H1 (cell line): ENCODE results near the gene EVC2. TPM values are rescaled to one million over a fixed set of nuclear protein-coding genes. Genes with fewer than 3 reads are reported as not detected.

ENCODE experiments used
- CTCF ChIA-PET: fragments of 300-600 bp; sonication (Branson Sonifier 250); formaldehyde crosslinking; loops from one replicate; lab custom pipeline; 2021; ENCODE audit not compliant: partially characterized antibody; lab: Charles Lee
- POLR2A ChIA-PET: fragments of 300-600 bp; sonication (Branson Sonifier 250); formaldehyde crosslinking; loops from one replicate; lab custom pipeline; 2021; ENCODE audit warnings: inconsistent platforms; ENCODE audit not compliant: partially characterized antibody; lab: Charles Lee
- DNase-seq, 2 experiments: peaks; one replicate each; pipeline versions ENCODE4 v3.0.0 to v3.0.0-alpha.2; 2010 to 2022; ENCODE audit warnings: low spot score in 2 of 2, low read depth in 1 of 2, mixed read lengths in 1 of 2
- FAIRE-seq: peaks from 2 replicates; lab custom pipeline; 2011; peaks lifted over from hg19 to GRCh38; lab: Jason Lieb, UNC
- H2AFZ ChIP-seq: 2 replicates; pipeline ENCODE4 v1.8.1; 2012; ENCODE audit warnings: low read length, inconsistent platforms
- H2AK5ac ChIP-seq: 2 replicates; pipeline ENCODE4 v1.6.1; 2013; ENCODE audit warnings: low read depth, low read length
- H2BK120ac ChIP-seq: replicated peaks from 2 replicates; pipeline ENCODE3; 2013; ENCODE audit warnings: low read depth, low read length, inconsistent platforms
- H2BK12ac ChIP-seq: 2 replicates; pipeline ENCODE4 v1.6.1; 2013; ENCODE audit warnings: low read depth, low read length
- H2BK15ac ChIP-seq: 2 replicates; pipeline ENCODE4 v1.6.1; 2013; ENCODE audit warnings: low read length
- H2BK20ac ChIP-seq: 2 replicates; pipeline ENCODE4 v1.6.1; 2013; ENCODE audit warnings: low read length
- H2BK5ac ChIP-seq: 2 replicates; pipeline ENCODE4 v1.6.1; 2013; ENCODE audit warnings: low read depth, low read length
- H3K14ac ChIP-seq: 2 replicates; pipeline ENCODE4 v1.6.1; 2013; ENCODE audit warnings: inconsistent platforms; ENCODE audit not compliant: insufficient read length
- H3K18ac ChIP-seq: 2 replicates; pipeline ENCODE4 v1.6.1; 2013; ENCODE audit warnings: low read length; ENCODE audit errors: extremely low read depth
- H3K23ac ChIP-seq: 2 replicates; pipeline ENCODE4 v1.6.1; 2013; ENCODE audit warnings: inconsistent platforms; ENCODE audit not compliant: insufficient read length
- H3K23me2 ChIP-seq: 2 replicates; pipeline ENCODE4 v1.6.1; 2013; ENCODE audit warnings: low read depth, low read length
- H3K27ac ChIP-seq: 2 replicates; pipeline ENCODE4 v1.6.1; 2011; ENCODE audit warnings: low read depth, low read length, inconsistent platforms
- H3K27me3 ChIP-seq, 4 experiments: replicated peaks in 1 of 4; 1 replicate in 1 of 4; 2 replicates in 3 of 4; pipeline versions ENCODE4 v1.6.1 to v1.8.1; 2011 to 2013; ENCODE audit warnings: low read length in 3 of 4, mild to moderate bottlenecking in 3 of 4, inconsistent platforms in 2 of 4, mixed read lengths in 2 of 4, moderate library complexity in 1 of 4; ENCODE audit not compliant: control insufficient read depth in 3 of 4, insufficient read depth in 3 of 4; ENCODE audit errors: extremely low read depth in 1 of 4
- H3K36me3 ChIP-seq, 4 experiments: 2 replicates each; pipeline versions ENCODE4 v1.6.1 to v1.8.1; 2011 to 2013; ENCODE audit warnings: mild to moderate bottlenecking in 4 of 4, low read length in 3 of 4, moderate library complexity in 2 of 4, control low read depth in 1 of 4, inconsistent platforms in 1 of 4; ENCODE audit not compliant: insufficient read depth in 4 of 4, control insufficient read depth in 2 of 4
- H3K4ac ChIP-seq: replicated peaks from 2 replicates; pipeline ENCODE3; 2013; ENCODE audit warnings: low read length, low read depth, mixed read lengths, inconsistent platforms; ENCODE audit not compliant: insufficient read length
- H3K4me1 ChIP-seq, 4 experiments: replicated peaks in 1 of 4; 1 replicate in 1 of 4; 2 replicates in 3 of 4; pipeline versions ENCODE4 v1.6.1 to v1.8.1; 2011 to 2013; ENCODE audit warnings: low read length in 3 of 4, inconsistent platforms in 2 of 4, mixed read lengths in 1 of 4; ENCODE audit not compliant: insufficient read depth in 4 of 4, control insufficient read depth in 3 of 4
- H3K4me2 ChIP-seq, 2 experiments: 2 replicates each; pipeline versions ENCODE4 v1.6.1 to v1.8.1; 2011 to 2013; ENCODE audit warnings: low read depth in 2 of 2, low read length in 2 of 2, control low read depth in 1 of 2, inconsistent platforms in 1 of 2, mild to moderate bottlenecking in 1 of 2; ENCODE audit not compliant: insufficient read depth in 1 of 2
- H3K4me3 ChIP-seq, 4 experiments: fragments of 200-600, 300-600 bp in 1 of 4; sonication (generic), shearing (Covaris generic), sonication (Bioruptor Twin) in 1 of 4; 2 replicates each; pipeline versions ENCODE4 v1.5.1 to v1.8.1; 2011 to 2016; ENCODE audit warnings: low read length in 4 of 4, low read depth in 3 of 4, control low read depth in 2 of 4, inconsistent platforms in 2 of 4, mild to moderate bottlenecking in 2 of 4, mixed read lengths in 1 of 4, moderate library complexity in 1 of 4; ENCODE audit not compliant: insufficient read depth in 2 of 4; ENCODE audit errors: extremely low read depth in 1 of 4
- H3K56ac ChIP-seq: replicated peaks from 2 replicates; pipeline ENCODE3; 2013; ENCODE audit warnings: low read depth, mild to moderate bottlenecking, mixed read lengths, low read length, inconsistent platforms; ENCODE audit not compliant: insufficient read length
- H3K79me1 ChIP-seq: 2 replicates; pipeline ENCODE4 v1.6.1; 2013; ENCODE audit warnings: low read depth, low read length, control low read depth
- H3K79me2 ChIP-seq, 2 experiments: 2 replicates each; pipeline versions ENCODE4 v1.6.1 to v1.8.1; 2012 to 2013; ENCODE audit warnings: low read length in 2 of 2, mild to moderate bottlenecking in 2 of 2, inconsistent platforms in 1 of 2; ENCODE audit not compliant: insufficient read depth in 2 of 2, control insufficient read depth in 1 of 2
- H3K9ac ChIP-seq, 4 experiments: replicated peaks in 1 of 4; 1 replicate in 1 of 4; 2 replicates in 3 of 4; pipeline versions ENCODE4 v1.6.1 to v1.8.1; 2011 to 2013; ENCODE audit warnings: low read depth in 3 of 4, low read length in 3 of 4, control low read depth in 2 of 4, mild to moderate bottlenecking in 2 of 4, moderate library complexity in 2 of 4, inconsistent platforms in 1 of 4; ENCODE audit errors: extremely low read depth in 1 of 4
- H3K9me3 ChIP-seq, 2 experiments: 2 replicates each; pipeline versions ENCODE4 v1.6.1 to v1.8.1; 2012 to 2013; ENCODE audit warnings: mild to moderate bottlenecking in 2 of 2, moderate library complexity in 2 of 2, control low read depth in 1 of 2, inconsistent platforms in 1 of 2, low read depth in 1 of 2, low read length in 1 of 2, mixed read lengths in 1 of 2; ENCODE audit not compliant: insufficient read depth in 2 of 2
- H4K20me1 ChIP-seq, 2 experiments: replicated peaks in 1 of 2; 2 replicates each; pipeline versions ENCODE3 to v1.8.1; 2011 to 2013; ENCODE audit warnings: inconsistent platforms in 2 of 2, low read length in 2 of 2, mild to moderate bottlenecking in 1 of 2; ENCODE audit not compliant: insufficient read depth in 2 of 2, control insufficient read depth in 1 of 2
- H4K5ac ChIP-seq: 2 replicates; pipeline ENCODE4 v1.6.1; 2013; ENCODE audit warnings: low read length, low read depth, mixed read lengths, inconsistent platforms; ENCODE audit not compliant: insufficient read length
- H4K8ac ChIP-seq: 2 replicates; pipeline ENCODE4 v1.8.0; 2013; ENCODE audit warnings: mild to moderate bottlenecking, moderate library complexity, low read length, inconsistent platforms; ENCODE audit not compliant: insufficient read depth; ENCODE audit errors: extremely low read depth
- H4K91ac ChIP-seq: replicated peaks from 2 replicates; pipeline ENCODE3; 2013; ENCODE audit warnings: low read length, mixed read lengths, inconsistent platforms; ENCODE audit not compliant: insufficient read length
- CEBPB ChIP-seq: IDR thresholded peaks from 2 replicates; pipeline ENCODE4 v1.6.1; 2012; ENCODE audit warnings: low read depth, low read length
- CHD1 ChIP-seq: IDR thresholded peaks from 2 replicates; pipeline ENCODE4 v1.6.1; 2012; ENCODE audit warnings: low read depth, low read length, improper control_type of control experiment
- EP300 ChIP-seq, 2 experiments: IDR thresholded peaks; 1 replicate in 1 of 2; 2 replicates in 1 of 2; pipeline ENCODE4 v1.6.1; 2011 to 2012; ENCODE audit warnings: low read depth in 2 of 2, low read length in 2 of 2, mild to moderate bottlenecking in 2 of 2, borderline replicate concordance in 1 of 2, inconsistent platforms in 1 of 2, moderate library complexity in 1 of 2
- HDAC6 ChIP-seq: IDR thresholded peaks from one replicate; pipeline ENCODE4 v1.7.1; 2012; ENCODE audit warnings: low read depth, mild to moderate bottlenecking, inconsistent platforms, low read length, moderate library complexity
- JUN ChIP-seq: IDR thresholded peaks from 2 replicates; pipeline ENCODE4 v1.6.1; 2011; ENCODE audit warnings: low read depth, mild to moderate bottlenecking, improper control_type of control experiment, low read length
- KDM5A ChIP-seq: fragments of 200-600 bp; IDR thresholded peaks from 2 replicates; pipeline ENCODE4 v1.7.1; 2012; ENCODE audit warnings: mild to moderate bottlenecking, low read length, inconsistent platforms, mixed read lengths
- SIN3A ChIP-seq, 2 experiments: IDR thresholded peaks in 1 of 2; conservative IDR thresholded peaks in 1 of 2; 2 replicates each; pipeline ENCODE4 v1.6.1; 2011 to 2012; ENCODE audit warnings: low read length in 2 of 2, improper control_type of control experiment in 1 of 2, low read depth in 1 of 2, mild to moderate bottlenecking in 1 of 2
- TAF1 ChIP-seq: IDR thresholded peaks from 2 replicates; pipeline ENCODE4 v1.6.1; 2011; ENCODE audit warnings: mild to moderate bottlenecking, low read depth, low read length
- WGBS, 2 experiments: shearing (Covaris generic) in 1 of 2; methylation state at CpG; one replicate each; pipeline versions ENCODE4 v1.1.6 to v1.1.7; 2013 to 2015; ENCODE audit warnings: low lambda C conversion rate in 2 of 2, mixed read lengths in 2 of 2, inconsistent platforms in 1 of 2, low coverage in 1 of 2, missing lambda C conversion rate in 1 of 2; ENCODE audit not compliant: insufficient replicate concordance in 2 of 2, insufficient coverage in 1 of 2, insufficient read length in 1 of 2; ENCODE audit errors: extremely low coverage in 1 of 2, missing lambda C conversion rate in 1 of 2; 5-methylcytosine and 5-hydroxymethylcytosine counted together
- polyA plus RNA-seq, 7 experiments: library from polyadenylated mRNA; depleted of rRNA in 3 of 7; stranded (reverse) in 5 of 7; unstranded in 2 of 7; fragments of >200 nt in 5 of 7; fragments of 200-250 nt in 2 of 7; gene quantifications; 1 replicate in 5 of 7; 2 replicates in 1 of 7; 4 replicates in 1 of 7; pipeline versions ENCODE4 v1.2.1 to v1.2.3, GENCODE V29; 2011 to 2013; ENCODE audit warnings: missing spikeins in 2 of 7, mixed read lengths in 2 of 7
- total RNA-seq: library from RNA; stranded (reverse); fragmentation: NEBNext Ultra II Directional; extraction: Animal tissue kit (Norgen Biotek cat#: 25700); gene quantifications from 2 replicates; pipeline ENCODE4 v1.2.1, GENCODE V29; 2021

The EVC2 gene
- total and polyA plus RNA-seq, 2 of the 8 experiments (the other 6 are each of a cell fraction or from before 2014, with no cell fraction given) = 0.73 to 5.9 TPM

DNA sequence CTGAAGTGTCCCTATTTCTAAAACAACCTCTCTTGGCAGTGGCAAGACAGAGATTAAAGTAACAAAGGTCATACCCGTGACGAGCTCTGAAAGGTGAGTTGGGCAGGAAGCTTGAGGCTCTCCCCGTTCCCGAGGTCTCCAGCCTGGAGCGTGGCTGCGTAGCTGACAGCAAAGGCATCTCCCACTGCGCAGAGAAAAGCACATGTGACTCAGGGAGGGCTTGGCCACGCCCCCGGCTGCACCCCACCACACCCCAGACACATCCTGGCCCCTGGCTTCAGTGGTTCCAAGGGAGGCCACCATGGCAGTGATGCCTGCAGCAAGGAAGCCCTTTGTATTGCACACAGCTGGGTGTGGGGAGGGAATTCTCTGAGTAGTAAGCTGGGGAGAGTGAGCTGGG is 23.1 kb downstream of the EVC2 start:
- Histone ChIP-seq H3K27ac (no peak overlapping the region), H2AK5ac (no peak overlapping the region), H4K5ac (no peak overlapping the region), H3K4me3 (no peak overlapping the region), H3K56ac (no peak overlapping the region), H3K23me2 (no peaks in the 10 kb centered on the region), H3K4ac (no peak overlapping the region), H2BK12ac (no peak overlapping the region), H3K23ac (no peak overlapping the region), H2BK20ac (no peak overlapping the region), H4K91ac (no peak overlapping the region), H3K4me1 (no peaks in the 10 kb centered on the region; a peak in 1 of 7 replicates), H4K8ac (no peak overlapping the region), H3K18ac (no peak overlapping the region)
- WGBS, 2 experiments = 85% methylated on average over 9 of the region's 9 CpGs; no CpG with 5 or more reads in 1 of the 2 experiments
- CTCF ChIA-PET = no interaction called here
- no peak for TF ChIP-seq KDM5A
- TF ChIP-seq SIN3A (conservative IDR thresholded peaks at IDR 0.05 in 1 of 2, IDR thresholded peaks at IDR 0.05 in 1 of 2; ENCODE audit: low read depth in 1 of 2, low read length in 2 of 2) = no peak
- TF ChIP-seq EP300 (IDR thresholded peaks at IDR 0.05; ENCODE audit: borderline replicate concordance in 1 of 2, low read depth in 2 of 2, low read length in 2 of 2) = no peak
- no peak for TF ChIP-seq HDAC6
- TF ChIP-seq JUN = no peak
- TF ChIP-seq CHD1 = no peak
- no peak for TF ChIP-seq TAF1
- no peak for TF ChIP-seq CEBPB
- TF ChIP-seq, all 59 proteins: peak for 0
- no peak overlapping the region for H3K9ac ChIP-seq
- H4K20me1 ChIP-seq = peaks cover 0 to 6% of the 10 kb centered on the region in 2 experiments
- DNase-seq (no peak), FAIRE-seq (no peak)
- H3K79me2 ChIP-seq = no peaks in the 10 kb centered on the region
- H3K4me2 ChIP-seq = no peak overlapping the region
- no peak overlapping the region for H2BK120ac ChIP-seq
- H2AFZ ChIP-seq = no peak overlapping the region
- POLR2A ChIA-PET = interaction anchor here (0.8 kb wide), 1 partner anchor 23 kb away, joined by 3 read pairs; the partner anchor contains the start of gene EVC2
- H3K36me3 ChIP-seq = peaks cover 3 to 28% (median 11%) of the 10 kb centered on the region in 4 experiments; a peak in 6 of 8 replicates
- no peak overlapping the region for H3K14ac ChIP-seq
- H3K27me3 ChIP-seq = no peaks in the 10 kb centered on the region
- no peaks in the 10 kb centered on the region for H3K9me3 ChIP-seq
- H2BK15ac ChIP-seq = no peak overlapping the region
- no peaks in the 10 kb centered on the region for H3K79me1 ChIP-seq
- no peak overlapping the region for H2BK5ac ChIP-seq
